ENCODE results near the gene GAS7.

The GAS7 gene

DNA sequence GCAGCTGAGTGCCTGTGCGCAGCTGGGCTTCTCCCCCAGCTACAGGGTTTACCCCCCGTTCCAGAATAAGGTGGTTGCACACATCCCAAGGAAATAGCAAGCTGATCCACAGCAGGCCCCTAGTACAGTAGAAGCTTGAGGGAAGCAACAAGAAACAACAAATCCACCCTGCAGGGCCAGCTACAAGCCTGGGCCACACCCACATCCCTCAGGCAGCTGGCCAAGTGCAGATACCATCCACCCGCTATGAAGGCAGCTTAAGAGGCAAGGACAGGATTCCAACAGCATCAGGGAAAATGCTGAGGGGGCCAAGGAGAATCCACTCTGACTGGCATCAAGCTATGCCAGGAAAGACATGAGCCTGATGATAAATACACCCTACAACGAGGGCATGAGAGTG lies 226.4 kb downstream of the GAS7 start:
- no peak for ATAC-seq
- TF ChIP-seq, protein P1, sequence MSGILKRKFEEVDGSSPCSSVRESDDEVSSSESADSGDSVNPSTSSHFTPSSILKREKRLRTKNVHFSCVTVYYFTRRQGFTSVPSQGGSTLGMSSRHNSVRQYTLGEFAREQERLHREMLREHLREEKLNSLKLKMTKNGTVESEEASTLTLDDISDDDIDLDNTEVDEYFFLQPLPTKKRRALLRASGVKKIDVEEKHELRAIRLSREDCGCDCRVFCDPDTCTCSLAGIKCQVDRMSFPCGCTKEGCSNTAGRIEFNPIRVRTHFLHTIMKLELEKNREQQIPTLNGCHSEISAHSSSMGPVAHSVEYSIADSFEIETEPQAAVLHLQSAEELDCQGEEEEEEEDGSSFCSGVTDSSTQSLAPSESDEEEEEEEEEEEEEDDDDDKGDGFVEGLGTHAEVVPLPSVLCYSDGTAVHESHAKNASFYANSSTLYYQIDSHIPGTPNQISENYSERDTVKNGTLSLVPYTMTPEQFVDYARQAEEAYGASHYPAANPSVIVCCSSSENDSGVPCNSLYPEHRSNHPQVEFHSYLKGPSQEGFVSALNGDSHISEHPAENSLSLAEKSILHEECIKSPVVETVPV (CRISPR knock-in tag; IDR thresholded peaks at IDR 0.05), result no peak
- no peak for TF ChIP-seq TCF4 (CRISPR knock-in tag; IDR thresholded peaks at IDR 0.05; ENCODE audit: borderline replicate concordance)
- TF ChIP-seq ZNF565 (CRISPR knock-in tag; conservative IDR thresholded peaks at IDR 0.05; ENCODE audit: low read depth), result no peak
- no peak for TF ChIP-seq ARNTL (CRISPR knock-in tag; IDR thresholded peaks at IDR 0.05; ENCODE audit: borderline replicate concordance, low read depth)
- no peak for TF ChIP-seq ZNF70 (CRISPR knock-in tag; IDR thresholded peaks at IDR 0.05)
- TF ChIP-seq TOX (CRISPR knock-in tag; IDR thresholded peaks at IDR 0.05; ENCODE audit: borderline replicate concordance), result no peak
- no peak for TF ChIP-seq CSDC2 (CRISPR knock-in tag; IDR thresholded peaks at IDR 0.05)
- TF ChIP-seq SNAI2 (CRISPR knock-in tag; IDR thresholded peaks at IDR 0.05), result no peak
- no peak for TF ChIP-seq ISL1 (CRISPR knock-in tag; IDR thresholded peaks at IDR 0.05)
- TF ChIP-seq ZFP30 (CRISPR knock-in tag; IDR thresholded peaks at IDR 0.05), result no peak
- TF ChIP-seq GLIS3 (CRISPR knock-in tag; IDR thresholded peaks at IDR 0.05), result no peak
- TF ChIP-seq OSR1 (CRISPR knock-in tag; IDR thresholded peaks at IDR 0.05), result no peak
- TF ChIP-seq BACH2 (CRISPR knock-in tag; IDR thresholded peaks at IDR 0.05; ENCODE audit: borderline replicate concordance), result no peak
- no peak for TF ChIP-seq PPARA (CRISPR knock-in tag; IDR thresholded peaks at IDR 0.05; ENCODE audit: borderline replicate concordance)
- TF ChIP-seq, protein P2, sequence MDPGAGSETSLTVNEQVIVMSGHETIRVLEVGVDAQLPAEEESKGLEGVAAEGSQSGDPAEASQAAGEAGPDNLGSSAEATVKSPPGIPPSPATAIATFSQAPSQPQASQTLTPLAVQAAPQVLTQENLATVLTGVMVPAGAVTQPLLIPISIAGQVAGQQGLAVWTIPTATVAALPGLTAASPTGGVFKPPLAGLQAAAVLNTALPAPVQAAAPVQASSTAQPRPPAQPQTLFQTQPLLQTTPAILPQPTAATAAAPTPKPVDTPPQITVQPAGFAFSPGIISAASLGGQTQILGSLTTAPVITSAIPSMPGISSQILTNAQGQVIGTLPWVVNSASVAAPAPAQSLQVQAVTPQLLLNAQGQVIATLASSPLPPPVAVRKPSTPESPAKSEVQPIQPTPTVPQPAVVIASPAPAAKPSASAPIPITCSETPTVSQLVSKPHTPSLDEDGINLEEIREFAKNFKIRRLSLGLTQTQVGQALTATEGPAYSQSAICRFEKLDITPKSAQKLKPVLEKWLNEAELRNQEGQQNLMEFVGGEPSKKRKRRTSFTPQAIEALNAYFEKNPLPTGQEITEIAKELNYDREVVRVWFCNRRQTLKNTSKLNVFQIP (CRISPR knock-in tag; IDR thresholded peaks at IDR 0.05; ENCODE audit: borderline replicate concordance, low read depth), result no peak
- TF ChIP-seq, protein P3, sequence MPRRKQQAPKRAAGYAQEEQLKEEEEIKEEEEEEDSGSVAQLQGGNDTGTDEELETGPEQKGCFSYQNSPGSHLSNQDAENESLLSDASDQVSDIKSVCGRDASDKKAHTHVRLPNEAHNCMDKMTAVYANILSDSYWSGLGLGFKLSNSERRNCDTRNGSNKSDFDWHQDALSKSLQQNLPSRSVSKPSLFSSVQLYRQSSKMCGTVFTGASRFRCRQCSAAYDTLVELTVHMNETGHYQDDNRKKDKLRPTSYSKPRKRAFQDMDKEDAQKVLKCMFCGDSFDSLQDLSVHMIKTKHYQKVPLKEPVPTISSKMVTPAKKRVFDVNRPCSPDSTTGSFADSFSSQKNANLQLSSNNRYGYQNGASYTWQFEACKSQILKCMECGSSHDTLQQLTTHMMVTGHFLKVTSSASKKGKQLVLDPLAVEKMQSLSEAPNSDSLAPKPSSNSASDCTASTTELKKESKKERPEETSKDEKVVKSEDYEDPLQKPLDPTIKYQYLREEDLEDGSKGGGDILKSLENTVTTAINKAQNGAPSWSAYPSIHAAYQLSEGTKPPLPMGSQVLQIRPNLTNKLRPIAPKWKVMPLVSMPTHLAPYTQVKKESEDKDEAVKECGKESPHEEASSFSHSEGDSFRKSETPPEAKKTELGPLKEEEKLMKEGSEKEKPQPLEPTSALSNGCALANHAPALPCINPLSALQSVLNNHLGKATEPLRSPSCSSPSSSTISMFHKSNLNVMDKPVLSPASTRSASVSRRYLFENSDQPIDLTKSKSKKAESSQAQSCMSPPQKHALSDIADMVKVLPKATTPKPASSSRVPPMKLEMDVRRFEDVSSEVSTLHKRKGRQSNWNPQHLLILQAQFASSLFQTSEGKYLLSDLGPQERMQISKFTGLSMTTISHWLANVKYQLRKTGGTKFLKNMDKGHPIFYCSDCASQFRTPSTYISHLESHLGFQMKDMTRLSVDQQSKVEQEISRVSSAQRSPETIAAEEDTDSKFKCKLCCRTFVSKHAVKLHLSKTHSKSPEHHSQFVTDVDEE (CRISPR knock-in tag; IDR thresholded peaks at IDR 0.05), result no peak
- TF ChIP-seq ZFP3 (CRISPR knock-in tag; IDR thresholded peaks at IDR 0.05), result no peak
- no peak for TF ChIP-seq ZNF8 (CRISPR knock-in tag; IDR thresholded peaks at IDR 0.05)

DNA sequence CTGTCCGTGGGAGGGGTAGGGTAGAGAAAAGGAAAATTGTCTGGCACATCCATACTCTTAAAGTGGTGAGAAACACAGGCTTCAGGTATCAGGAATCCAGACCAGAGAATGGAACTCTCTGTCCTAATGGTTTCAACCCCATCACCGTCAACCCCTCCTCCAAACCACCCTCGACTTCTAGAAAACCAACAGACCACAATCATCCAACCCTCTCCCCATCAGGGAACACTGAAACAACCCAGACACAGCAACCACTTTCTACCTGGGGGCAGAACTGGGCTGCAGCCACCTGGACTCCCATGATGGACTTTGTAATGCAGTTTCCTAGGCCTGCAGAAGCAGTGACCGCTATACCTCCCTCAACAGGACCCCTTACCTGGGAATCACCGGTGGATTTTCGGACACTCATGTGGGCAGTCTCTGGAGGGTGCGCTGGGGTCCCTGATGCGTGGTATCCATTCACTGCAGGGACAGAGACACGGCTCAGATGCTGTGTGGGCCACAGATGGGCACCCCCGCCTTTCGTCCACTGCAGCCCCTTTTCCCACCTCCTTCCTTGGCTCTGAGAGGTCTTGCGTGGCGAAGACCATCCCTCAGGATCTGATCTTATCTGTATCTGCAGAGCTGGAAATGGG lies 229.0 kb downstream of the GAS7 start:
- ATAC-seq, result no peak
- TF ChIP-seq ZC3H10 (CRISPR knock-in tag; IDR thresholded peaks at IDR 0.05) (no peak), SNAI2 (CRISPR knock-in tag; IDR thresholded peaks at IDR 0.05) (no peak), ISL1 (CRISPR knock-in tag; IDR thresholded peaks at IDR 0.05) (no peak), ZNF565 (CRISPR knock-in tag; conservative IDR thresholded peaks at IDR 0.05; ENCODE audit: low read depth) (no peak), TCF4 (CRISPR knock-in tag; IDR thresholded peaks at IDR 0.05; ENCODE audit: borderline replicate concordance) (no peak), PPARA (CRISPR knock-in tag; IDR thresholded peaks at IDR 0.05; ENCODE audit: borderline replicate concordance) (no peak), ESRRG (CRISPR knock-in tag; IDR thresholded peaks at IDR 0.05) (no peak), ZNF70 (CRISPR knock-in tag; IDR thresholded peaks at IDR 0.05) (no peak), ARNTL (CRISPR knock-in tag; IDR thresholded peaks at IDR 0.05; ENCODE audit: borderline replicate concordance, low read depth) (no peak), CSDC2 (CRISPR knock-in tag; IDR thresholded peaks at IDR 0.05) (no peak), TOX (CRISPR knock-in tag; IDR thresholded peaks at IDR 0.05; ENCODE audit: borderline replicate concordance) (no peak), OSR1 (CRISPR knock-in tag; IDR thresholded peaks at IDR 0.05) (no peak), RARB (CRISPR knock-in tag; IDR thresholded peaks at IDR 0.05) (no peak)
- TF ChIP-seq, protein P4, sequence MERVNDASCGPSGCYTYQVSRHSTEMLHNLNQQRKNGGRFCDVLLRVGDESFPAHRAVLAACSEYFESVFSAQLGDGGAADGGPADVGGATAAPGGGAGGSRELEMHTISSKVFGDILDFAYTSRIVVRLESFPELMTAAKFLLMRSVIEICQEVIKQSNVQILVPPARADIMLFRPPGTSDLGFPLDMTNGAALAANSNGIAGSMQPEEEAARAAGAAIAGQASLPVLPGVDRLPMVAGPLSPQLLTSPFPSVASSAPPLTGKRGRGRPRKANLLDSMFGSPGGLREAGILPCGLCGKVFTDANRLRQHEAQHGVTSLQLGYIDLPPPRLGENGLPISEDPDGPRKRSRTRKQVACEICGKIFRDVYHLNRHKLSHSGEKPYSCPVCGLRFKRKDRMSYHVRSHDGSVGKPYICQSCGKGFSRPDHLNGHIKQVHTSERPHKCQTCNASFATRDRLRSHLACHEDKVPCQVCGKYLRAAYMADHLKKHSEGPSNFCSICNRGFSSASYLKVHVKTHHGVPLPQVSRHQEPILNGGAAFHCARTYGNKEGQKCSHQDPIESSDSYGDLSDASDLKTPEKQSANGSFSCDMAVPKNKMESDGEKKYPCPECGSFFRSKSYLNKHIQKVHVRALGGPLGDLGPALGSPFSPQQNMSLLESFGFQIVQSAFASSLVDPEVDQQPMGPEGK (CRISPR knock-in tag; IDR thresholded peaks at IDR 0.05; ENCODE audit: borderline replicate concordance), result no peak
- TF ChIP-seq, protein P2 (CRISPR knock-in tag; IDR thresholded peaks at IDR 0.05; ENCODE audit: borderline replicate concordance, low read depth), result no peak
- TF ChIP-seq, protein P5, sequence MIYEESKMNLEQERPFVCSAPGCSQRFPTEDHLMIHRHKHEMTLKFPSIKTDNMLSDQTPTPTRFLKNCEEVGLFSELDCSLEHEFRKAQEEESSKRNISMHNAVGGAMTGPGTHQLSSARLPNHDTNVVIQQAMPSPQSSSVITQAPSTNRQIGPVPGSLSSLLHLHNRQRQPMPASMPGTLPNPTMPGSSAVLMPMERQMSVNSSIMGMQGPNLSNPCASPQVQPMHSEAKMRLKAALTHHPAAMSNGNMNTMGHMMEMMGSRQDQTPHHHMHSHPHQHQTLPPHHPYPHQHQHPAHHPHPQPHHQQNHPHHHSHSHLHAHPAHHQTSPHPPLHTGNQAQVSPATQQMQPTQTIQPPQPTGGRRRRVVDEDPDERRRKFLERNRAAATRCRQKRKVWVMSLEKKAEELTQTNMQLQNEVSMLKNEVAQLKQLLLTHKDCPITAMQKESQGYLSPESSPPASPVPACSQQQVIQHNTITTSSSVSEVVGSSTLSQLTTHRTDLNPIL (CRISPR knock-in tag; IDR thresholded peaks at IDR 0.05; ENCODE audit: low read depth), result no peak
